Measurements from ENCODE around the gene SDF4.

The SDF4 gene

GRCh38 chr1:1199141-1199960 is 32.5 kb downstream of the SDF4 start:
- no peaks in the 10 kb centered on the region for H3K4me1 ChIP-seq (ENCODE audit: control insufficient read depth, insufficient read depth, low read length)
- no peak overlapping the region for H3K4me3 ChIP-seq (ENCODE audit: low read depth, low read length)
- no peak overlapping the region for H3K27ac ChIP-seq (ENCODE audit: extremely low read depth, low read depth, low read length)
- H3K9me3 ChIP-seq (ENCODE audit: control insufficient read depth, insufficient read depth, low read depth, low read length) = no peaks in the 10 kb centered on the region
- POLR2A ChIA-PET = interaction anchor here (0.5 to 0.9 kb wide), 2 partner anchors 10 to 16 kb away, joined by 3 to 5 read pairs; no protein-coding TSS in a partner anchor
- CTCF ChIA-PET = no interaction called here
- TF ChIP-seq ZNF768 (tag by site-specific recombination; IDR thresholded peaks at IDR 0.05) = no peak
- TF ChIP-seq GLIS2 (tag by site-specific recombination; IDR thresholded peaks at IDR 0.05) = 0 out of 2 replicates have a peak, but pooled peaks have one; percentile 12
- TF ChIP-seq BCL11B (tag by site-specific recombination; IDR thresholded peaks at IDR 0.05; ENCODE audit: low read depth) = peak; percentile 21; the same call in 1 of the 2 replicates
- TF ChIP-seq HIC1 (tag by site-specific recombination; IDR thresholded peaks at IDR 0.05) = peak; percentile 51; the same call in 1 of the 2 replicates
- TF ChIP-seq PRDM10 (tag by site-specific recombination; IDR thresholded peaks at IDR 0.05) = peak; percentile 80
- 0 out of 2 replicates have a peak, but pooled peaks have one; percentile 12 for TF ChIP-seq ZNF335 (tag by site-specific recombination; conservative IDR thresholded peaks at IDR 0.05)
- TF ChIP-seq ZNF670 (tag by site-specific recombination; IDR thresholded peaks at IDR 0.05; ENCODE audit: low read depth) = no peak
- peak; percentile 33; the same call in 1 of the 2 replicates for TF ChIP-seq ZBTB8A (tag by site-specific recombination; IDR thresholded peaks at IDR 0.05)
- TF ChIP-seq ZNF23 (tag by site-specific recombination; IDR thresholded peaks at IDR 0.05; ENCODE audit: borderline replicate concordance) = no peak
- no peak for TF ChIP-seq WT1 (tag by site-specific recombination; IDR thresholded peaks at IDR 0.05)
- 0 out of 2 replicates have a peak, but pooled peaks have one; percentile 19 for TF ChIP-seq ZBTB10 (tag by site-specific recombination; IDR thresholded peaks at IDR 0.05)
- no peaks in the 10 kb centered on the region for H3K36me3 ChIP-seq (ENCODE audit: control insufficient read depth in 2 of 2, insufficient read depth in 1 of 2, low read length in 2 of 2)

GRCh38 chr1:1198423-1199140 is 33.2 kb downstream of the SDF4 start:
- Histone ChIP-seq H3K4me1 (ENCODE audit: control insufficient read depth, insufficient read depth, low read length) (no peaks in the 10 kb centered on the region), H3K36me3 (ENCODE audit: control insufficient read depth in 2 of 2, insufficient read depth in 1 of 2, low read length in 2 of 2) (no peaks in the 10 kb centered on the region), H3K9me3 (ENCODE audit: control insufficient read depth, insufficient read depth, low read depth, low read length) (no peaks in the 10 kb centered on the region), H3K4me3 (ENCODE audit: low read depth, low read length) (no peak overlapping the region), H3K27ac (ENCODE audit: extremely low read depth, low read depth, low read length) (no peak overlapping the region)
- ChIA-PET POLR2A (interaction anchor here (0.9 kb wide), 1 partner anchor 17 kb away, joined by 3 read pairs; no protein-coding TSS in a partner anchor), CTCF (no interaction called here)
- TF ChIP-seq OVOL3 (tag by site-specific recombination; IDR thresholded peaks at IDR 0.05) (no peak), ZNF280C (tag by site-specific recombination; IDR thresholded peaks at IDR 0.05) (no peak), ZNF146 (tag by site-specific recombination; IDR thresholded peaks at IDR 0.05) (no peak), TCF7L2 (IDR thresholded peaks at IDR 0.05; ENCODE audit: borderline replicate concordance, low read depth, low read length) (no peak), ZNF169 (tag by site-specific recombination; IDR thresholded peaks at IDR 0.05) (no peak), ZNF121 (tag by site-specific recombination; IDR thresholded peaks at IDR 0.05) (no peak), RBAK (tag by site-specific recombination; IDR thresholded peaks at IDR 0.05) (no peak), ZBTB49 (tag by site-specific recombination; IDR thresholded peaks at IDR 0.05; ENCODE audit: low read depth) (no peak)
